ENCODE data around the gene SYT3.
"Not testable (repeated sequence)": the region's sequence is repeated elsewhere in the genome, so short reads cannot be mapped to it uniquely, and the experiment has no call there.

The SYT3 gene

DNA sequence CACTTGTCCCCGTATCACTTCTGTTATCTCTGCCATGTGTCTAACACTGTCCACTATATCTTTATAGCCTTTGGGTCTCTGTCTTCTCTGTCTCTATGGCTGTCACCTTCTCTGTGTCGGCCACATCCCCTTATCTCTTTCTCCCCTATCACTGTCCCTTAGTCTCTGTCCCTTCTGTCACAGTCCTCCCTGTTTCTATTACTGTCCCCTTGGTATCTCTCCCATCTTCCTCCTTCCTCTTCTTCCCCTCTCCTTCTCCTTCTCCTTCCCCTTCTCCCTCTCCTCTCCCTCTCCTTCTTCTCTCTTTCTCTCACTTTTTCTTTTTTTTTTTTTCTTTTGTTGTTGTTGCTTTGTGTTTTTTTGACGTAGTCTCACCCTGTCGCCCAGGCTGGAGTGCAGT lies 36.7 kb downstream of the SYT3 start:
- ChIA-PET CTCF (no interaction called here), POLR2A (ENCODE audit: low non-redundant PET) (no interaction called here)
- DNase-seq (ENCODE audit: low spot score), result no peak

GRCh38 chr19:50602496-50602895 lies 37.2 kb downstream of the SYT3 start:
- no peak overlapping the region for H3K27ac ChIP-seq
- DNase-seq (ENCODE audit: low spot score), result no peak
- no peak for TF ChIP-seq CTCF (conservative IDR thresholded peaks at IDR 0.05; ENCODE audit: low read depth)
- CTCF ChIA-PET, result no interaction called here
- POLR2A ChIA-PET (ENCODE audit: low non-redundant PET), result no interaction called here

More for the DNA sequence above, 36.7 kb downstream of the SYT3 start:
- H3K27ac ChIP-seq, result no peak overlapping the region
- TF ChIP-seq CTCF (conservative IDR thresholded peaks at IDR 0.05; ENCODE audit: low read depth), result no peak

DNA sequence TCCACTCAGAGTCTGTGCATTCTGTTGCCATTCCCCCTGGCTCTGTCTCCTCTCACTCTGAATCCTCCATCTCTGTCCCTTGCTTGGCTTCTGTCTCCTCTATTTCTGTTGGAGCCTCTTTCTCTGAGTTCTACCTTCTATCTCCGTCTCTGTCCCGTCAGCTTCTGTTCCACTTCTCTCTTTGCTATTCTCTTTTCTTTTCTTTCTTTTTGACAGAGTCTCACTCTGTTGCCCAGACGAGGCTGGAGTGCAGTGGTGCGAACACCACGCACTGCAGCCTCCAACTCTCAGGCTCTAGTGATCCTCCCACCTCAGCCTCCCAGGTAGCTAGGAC lies 37.6 kb downstream of the SYT3 start:
- no peak for DNase-seq (ENCODE audit: low spot score)
- no peak overlapping the region for H3K27ac ChIP-seq
- no peak for TF ChIP-seq CTCF (conservative IDR thresholded peaks at IDR 0.05; ENCODE audit: low read depth)
- POLR2A ChIA-PET (ENCODE audit: low non-redundant PET), result no interaction called here
- CTCF ChIA-PET, result no interaction called here

- TF ChIP-seq CTCF (conservative IDR thresholded peaks at IDR 0.05; ENCODE audit: low read depth), result no peak
- CTCF ChIA-PET, result interaction anchor here (0.7 kb wide), 1 partner anchor 46 kb away, joined by 3 read pairs; no protein-coding TSS in a partner anchor
- no peak overlapping the region for H3K27ac ChIP-seq
- DNase-seq (ENCODE audit: low spot score), result no peak
- POLR2A ChIA-PET (ENCODE audit: low non-redundant PET), result no interaction called here
Observed at GRCh38 chr19:50601407-50602088, 38.1 kb downstream of the SYT3 start.

GRCh38 chr19:50599427-50599826 lies 40.3 kb downstream of the SYT3 start:
- ChIA-PET CTCF (interaction anchor here (0.7 to 0.8 kb wide), 2 partner anchors 30 to 62 kb away, joined by 3 to 4 read pairs; no protein-coding TSS in a partner anchor), POLR2A (ENCODE audit: low non-redundant PET) (no interaction called here)
- no peak for TF ChIP-seq CTCF (conservative IDR thresholded peaks at IDR 0.05; ENCODE audit: low read depth)
- H3K27ac ChIP-seq, result no peak overlapping the region
- DNase-seq (ENCODE audit: low spot score), result no peak

DNA sequence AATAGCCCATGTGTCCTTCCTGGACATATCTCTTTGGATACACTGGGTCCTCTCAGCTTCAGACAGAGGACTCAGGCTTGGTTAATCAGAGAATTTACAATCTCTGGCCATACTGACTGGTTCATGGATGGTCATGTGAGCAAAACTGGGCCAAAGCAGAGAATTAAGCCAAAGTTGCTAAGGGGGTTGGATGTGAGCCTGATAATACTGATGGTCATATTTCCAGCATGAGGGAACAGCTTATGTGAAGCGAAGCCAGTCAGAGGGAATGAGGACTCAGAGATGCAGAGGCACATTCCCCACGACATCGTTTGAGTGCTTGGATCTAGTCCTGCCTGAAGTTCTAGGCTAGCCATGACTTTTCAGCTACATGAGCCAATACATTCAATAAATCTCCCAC lies 49.5 kb downstream of the SYT3 start:
- TF ChIP-seq CTCF (conservative IDR thresholded peaks at IDR 0.05; ENCODE audit: low read depth), result no peak
- no peak overlapping the region for H3K27ac ChIP-seq
- POLR2A ChIA-PET (ENCODE audit: low non-redundant PET), result no interaction called here
- CTCF ChIA-PET, result no interaction called here
- DNase-seq (ENCODE audit: low spot score), result no peak

GRCh38 chr19:50581795-50582660 lies 57.7 kb downstream of the SYT3 start:
- POLR2A ChIA-PET (ENCODE audit: low non-redundant PET), result interaction anchor here (0.6 kb wide), 1 partner anchor 682 kb away, joined by 3 read pairs; no protein-coding TSS in a partner anchor
- CTCF ChIA-PET; DNase-seq (ENCODE audit: low spot score); H3K27ac ChIP-seq: not testable (repeated sequence)

All from RWPE1 (cell line).